ENCODE measurements around the gene ST3GAL5. TPM values are rescaled to one million over a fixed set of nuclear protein-coding genes. Genes with fewer than 3 reads are reported as not detected.

The ST3GAL5 gene
- total and polyA plus RNA-seq, 12 donors: 2.0 to 11.8 (median 3.8) TPM

GRCh38 chr2:85802354-85803103 lies 86.3 kb downstream of the ST3GAL5 start:
- DNase-seq: no peak
- Histone ChIP-seq H3K36me3 (no peaks in the 10 kb centered on the region), H3K4me3 (no peak overlapping the region), H3K4me1 (peaks cover 0 to 27% (median 5%) of the 10 kb centered on the region in 9 donors), H3K27me3 (no peaks in the 10 kb centered on the region), H3K9me3 (peaks cover 0 to 15% (median 4%) of the 10 kb centered on the region in 11 donors), H3K27ac (no peak overlapping the region)
- TF ChIP-seq CTCF (IDR thresholded peaks at IDR 0.05): no peak
- ATAC-seq: no peak
- 87 to 91% methylated on average over 9 of the region's 9 CpGs for WGBS, 2 donors
- intact Hi-C loops (cut with DNase I): loop anchor here in 1 of 10 donors (2.0 kb wide), 1 partner anchor 72 kb away; no protein-coding TSS in a partner anchor

DNA sequence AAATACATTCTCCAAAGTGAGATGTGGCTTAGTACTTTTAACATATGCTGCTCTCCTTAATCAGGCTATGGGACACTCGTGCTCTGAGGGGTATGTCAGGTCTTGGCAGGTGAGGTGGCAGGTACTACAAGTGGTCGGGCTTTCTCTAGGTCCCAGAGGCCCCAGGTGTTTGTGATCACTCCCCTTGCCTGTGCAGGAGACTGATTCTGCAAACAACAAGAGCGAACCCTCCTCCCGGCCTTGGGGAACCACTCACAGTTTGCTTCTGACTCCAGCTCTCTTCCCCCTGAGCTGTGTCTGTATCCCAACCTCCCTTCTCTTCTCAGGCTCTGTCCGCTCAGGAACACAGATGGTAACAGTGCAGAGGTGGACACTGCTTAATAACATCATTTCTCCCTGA lies 86.9 kb downstream of the ST3GAL5 start:
- intact Hi-C loops (cut with DNase I): loop anchor here in 1 of 10 donors (2.0 kb wide), 1 partner anchor 71 kb away; no protein-coding TSS in a partner anchor
- H3K27me3 ChIP-seq: no peaks in the 10 kb centered on the region
- no peak overlapping the region for H3K4me3 ChIP-seq
- H3K9me3 ChIP-seq: peaks cover 0 to 15% (median 4%) of the 10 kb centered on the region in 11 donors
- 91 to 96% methylated on average over 5 of the region's 5 CpGs for WGBS, 2 donors
- H3K36me3 ChIP-seq: no peaks in the 10 kb centered on the region
- H3K27ac ChIP-seq: no peak overlapping the region
- H3K4me1 ChIP-seq: peaks cover 5 to 34% (median 11%) of the 10 kb centered on the region in 9 donors
- ATAC-seq (no peak), DNase-seq (no peak)
- no peak for TF ChIP-seq CTCF (IDR thresholded peaks at IDR 0.05)

DNA sequence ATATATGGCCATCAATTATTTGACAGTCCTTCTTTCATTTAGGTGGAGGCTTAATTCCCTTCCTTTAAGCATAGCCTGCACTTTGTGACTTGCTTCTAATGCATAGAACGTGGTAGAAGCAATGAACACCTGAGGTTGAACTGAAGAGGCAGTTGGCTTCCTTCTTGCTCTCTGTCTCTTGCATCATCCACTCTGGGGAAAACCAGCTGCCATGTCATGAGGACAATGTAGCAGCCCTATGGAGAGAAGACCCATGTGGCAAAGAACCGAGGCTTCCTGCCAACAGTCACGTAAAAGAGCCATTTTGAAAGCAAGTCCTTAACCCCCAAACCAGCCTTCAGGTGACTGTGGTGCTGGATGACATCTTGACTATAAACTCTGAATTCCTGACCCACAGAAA lies 88.2 kb downstream of the ST3GAL5 start:
- no peak for TF ChIP-seq CTCF (IDR thresholded peaks at IDR 0.05)
- Histone ChIP-seq H3K27ac (no peak overlapping the region), H3K4me1 (peaks cover 15 to 46% (median 24%) of the 10 kb centered on the region in 9 donors), H3K9me3 (peaks cover 0 to 15% (median 4%) of the 10 kb centered on the region in 11 donors), H3K4me3 (no peak overlapping the region), H3K36me3 (no peaks in the 10 kb centered on the region), H3K27me3 (no peaks in the 10 kb centered on the region)
- DNase-seq: no peak
- intact Hi-C loops (cut with DNase I): no loop called here
- WGBS, 2 donors: 96 to 100% methylated on average over 3 of the region's 3 CpGs
- ATAC-seq: no peak

GRCh38 chr2:85799215-85799956 lies 89.4 kb downstream of the ST3GAL5 start:
- intact Hi-C loops (cut with DNase I): loop anchor here in 7 of 10 donors (2.0 to 5.0 kb wide), 3 partner anchors 47 to 67 kb away; partner anchors contain the start of gene ATOH8 (in 5 of the 7)
- ATAC-seq: peak in 7 of 8 donors; percentile 23 to 74 (median 47)
- TF ChIP-seq CTCF (IDR thresholded peaks at IDR 0.05): no peak
- Histone ChIP-seq H3K36me3 (no peaks in the 10 kb centered on the region), H3K9me3 (peaks cover 0 to 15% (median 4%) of the 10 kb centered on the region in 11 donors), H3K27me3 (no peaks in the 10 kb centered on the region), H3K4me3 (no peak overlapping the region), H3K27ac (peak overlapping the region in 6 of 10 donors; percentile 24 to 79 (median 50)), H3K4me1 (peaks cover 25 to 54% (median 36%) of the 10 kb centered on the region in 9 donors)
- DNase-seq: peak in 1 of 2 donors; percentile 49
- WGBS, 2 donors: 65 to 73% methylated on average over 11 of the region's 11 CpGs

Data from heart right ventricle (tissue), 16 donors.